ENCODE data around the gene POLD4. TPM values are rescaled to one million over a fixed set of nuclear protein-coding genes. Genes with fewer than 3 reads are reported as not detected.

Gene POLD4
- total RNA-seq, 1 experiment from 2014 or later = 19.5 TPM

- Histone ChIP-seq H2BK120ac (ENCODE audit: low read depth, low read length, poor library complexity, severe bottlenecking) (no peak overlapping the region), H3K9ac (ENCODE audit: extremely low read depth, insufficient read length, low read length) (peak overlapping the region; percentile 53), H3K79me2 (ENCODE audit: insufficient read depth, low read length) (no peaks in the 10 kb centered on the region), H4K5ac (ENCODE audit: insufficient read length, low read depth, low read length) (no peak overlapping the region), H2BK15ac (ENCODE audit: low read depth, low read length) (no peak overlapping the region), H4K20me1 (ENCODE audit: control insufficient read depth, insufficient read depth, insufficient read length) (no peaks in the 10 kb centered on the region), H4K8ac (replicated peaks; ENCODE audit: insufficient read length, low read depth, low read length) (no peak overlapping the region), H2AFZ (ENCODE audit: low read length) (no peak overlapping the region), H2BK12ac (ENCODE audit: insufficient read length, low read depth, low read length) (no peak overlapping the region), H3K14ac (ENCODE audit: insufficient read depth, low read length) (no peak overlapping the region), H3K4me2 (ENCODE audit: insufficient read depth, insufficient read length, low read length) (peak overlapping the region; percentile 88), H3K23ac (ENCODE audit: insufficient read length, low read depth, low read length) (no peak overlapping the region), H3K4ac (ENCODE audit: low read depth, low read length) (no peak overlapping the region), H2BK5ac (ENCODE audit: insufficient read length, low read length) (no peak overlapping the region), H3K56ac (ENCODE audit: insufficient read length, low read depth, low read length) (no peak overlapping the region), H3K4me1 (ENCODE audit: insufficient read depth, low read length) (no peaks in the 10 kb centered on the region; the same call in 1 of the 2 replicates), H2AK5ac (ENCODE audit: insufficient read length, low read length) (no peak overlapping the region), H3K9me3 (ENCODE audit: control insufficient read depth, low read depth, low read length) (no peaks in the 10 kb centered on the region), H4K91ac (ENCODE audit: insufficient read length, low read depth, low read length) (no peak overlapping the region), H3K18ac (ENCODE audit: insufficient read length, low read depth, low read length) (no peak overlapping the region), H3T11ph (ENCODE audit: low read length) (no peak overlapping the region), H3K79me1 (ENCODE audit: insufficient read depth, low read depth, low read length, poor library complexity, severe bottlenecking) (no peaks in the 10 kb centered on the region), H2BK20ac (ENCODE audit: low read depth, low read length, poor library complexity, severe bottlenecking) (no peak overlapping the region), H3K27ac (ENCODE audit: insufficient read length, low read depth, low read length) (no peak overlapping the region), H3K27me3 (ENCODE audit: insufficient read depth, low read length) (no peaks in the 10 kb centered on the region), H3K23me2 (ENCODE audit: insufficient read length, low read depth, low read length, poor library complexity, severe bottlenecking) (peaks cover 13% of the 10 kb centered on the region)
- H3K9me3 Mint-ChIP-seq = no peaks in the 10 kb centered on the region; a peak in 1 of 5 replicates
- H3K4me3 Mint-ChIP-seq = peak overlapping the region; percentile 71 to 92
- TF ChIP-seq CTCF (conservative IDR thresholded peaks at IDR 0.05) = no peak
- H3K27ac Mint-ChIP-seq = peak overlapping the region; percentile 4 to 97 (median 41); a peak in 5 of 7 replicates
- H3K4me1 Mint-ChIP-seq = peaks cover 21 to 30% of the 10 kb centered on the region in 2 experiments
- peaks cover 1% of the 10 kb centered on the region; the same call in 1 of the 2 replicates for H3K27me3 Mint-ChIP-seq (ENCODE audit: low read depth)
- no peak for DNase-seq
- no CpG with 5 or more reads among the region's 15 CpGs for WGBS (ENCODE audit: extremely low coverage, insufficient read length, low lambda C conversion rate)
- peaks cover 7 to 18% (median 12%) of the 10 kb centered on the region in 3 experiments for H3K36me3 Mint-ChIP-seq (ENCODE audit: insufficient read depth in 1 of 3, low read depth in 3 of 3)
Measured at GRCh38 chr11:67390947-67391303, 37.6 kb upstream of the POLD4 start.

All from H9 (cell line).